SW 1271 (cell line): ENCODE measurements around the gene GABARAP.
A peak's percentile ranks its signal among the peaks of the same experiment; 100 is the strongest.

Experiments
- DNase-seq, 2 experiments: peaks; one replicate each; lab custom pipeline; 2025; lab: John Stamatoyannopoulos, UW

GABARAP gene

GRCh38 chr17:7241783-7242716, at the start of gene GABARAP:
GABARAP (minus strand) TSS chr17:7242449; CDS start chr17:7242330, 119 bp downstream.
- DNase-seq = peak; percentile 67 to 89

DNA sequence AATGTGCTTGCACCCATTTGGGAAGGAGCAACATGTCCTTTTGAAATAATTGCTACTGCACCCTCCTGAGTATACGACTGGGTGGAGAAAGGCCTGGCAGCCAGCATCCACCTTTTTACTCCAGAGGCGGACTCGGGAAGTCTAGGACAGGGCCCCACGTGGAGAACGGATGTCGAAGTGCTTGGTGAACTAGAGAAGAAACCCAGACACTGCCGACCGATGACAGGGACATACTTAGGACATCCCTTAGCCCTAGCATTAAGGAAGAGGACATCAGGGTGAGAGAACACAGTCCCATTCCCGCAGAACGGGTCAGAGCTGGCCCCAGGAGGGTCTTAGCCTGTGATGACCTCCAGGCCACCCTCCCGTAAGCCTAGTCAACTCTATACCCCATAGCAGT, 48.4 kb upstream of the GABARAP start:
- no peak for DNase-seq

- no peak for DNase-seq
Measured at GRCh38 chr17:7290166-7290565, 47.9 kb upstream of the GABARAP start.

GRCh38 chr17:7289256-7290032, 47.2 kb upstream of the GABARAP start:
- no peak for DNase-seq

- DNase-seq = no peak
Measured at GRCh38 chr17:7285679-7286078, 43.4 kb upstream of the GABARAP start.

- DNase-seq = no peak
Measured at GRCh38 chr17:7284911-7285310, 42.7 kb upstream of the GABARAP start.

DNA sequence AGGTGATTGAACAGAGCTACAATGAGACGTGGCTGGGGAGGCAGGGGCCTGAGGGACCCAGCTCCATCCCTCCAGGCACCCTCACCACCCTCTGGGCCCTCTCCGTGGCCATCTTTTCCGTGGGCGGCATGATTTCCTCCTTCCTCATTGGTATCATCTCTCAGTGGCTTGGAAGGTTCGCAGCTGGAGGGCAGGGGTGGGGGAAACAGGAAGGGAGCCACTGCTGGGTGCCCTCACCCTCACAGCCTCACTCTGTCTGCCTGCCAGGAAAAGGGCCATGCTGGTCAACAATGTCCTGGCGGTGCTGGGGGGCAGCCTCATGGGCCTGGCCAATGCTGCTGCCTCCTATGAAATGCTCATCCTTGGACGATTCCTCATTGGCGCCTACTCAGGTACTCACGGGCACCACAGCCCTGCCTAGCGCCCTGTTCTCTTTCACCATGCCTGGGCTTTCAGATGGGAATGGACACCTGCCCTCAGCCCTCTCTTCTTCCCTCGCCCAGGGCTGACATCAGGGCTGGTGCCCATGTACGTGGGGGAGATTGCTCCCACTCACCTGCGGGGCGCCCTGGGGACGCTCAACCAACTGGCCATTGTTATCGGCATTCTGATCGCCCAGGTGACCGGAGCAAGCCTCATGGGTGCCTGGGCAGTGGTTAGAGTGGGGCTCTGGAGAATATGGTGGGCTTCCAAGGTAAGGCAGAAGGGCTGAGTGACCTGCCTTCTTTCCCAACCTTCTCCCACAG, 41.4 kb upstream of the GABARAP start:
- no peak for DNase-seq

- DNase-seq = no peak
Measured at GRCh38 chr17:7282752-7283321, 40.6 kb upstream of the GABARAP start.

- no peak for DNase-seq
Measured at GRCh38 chr17:7281953-7282751, 39.9 kb upstream of the GABARAP start.

DNA sequence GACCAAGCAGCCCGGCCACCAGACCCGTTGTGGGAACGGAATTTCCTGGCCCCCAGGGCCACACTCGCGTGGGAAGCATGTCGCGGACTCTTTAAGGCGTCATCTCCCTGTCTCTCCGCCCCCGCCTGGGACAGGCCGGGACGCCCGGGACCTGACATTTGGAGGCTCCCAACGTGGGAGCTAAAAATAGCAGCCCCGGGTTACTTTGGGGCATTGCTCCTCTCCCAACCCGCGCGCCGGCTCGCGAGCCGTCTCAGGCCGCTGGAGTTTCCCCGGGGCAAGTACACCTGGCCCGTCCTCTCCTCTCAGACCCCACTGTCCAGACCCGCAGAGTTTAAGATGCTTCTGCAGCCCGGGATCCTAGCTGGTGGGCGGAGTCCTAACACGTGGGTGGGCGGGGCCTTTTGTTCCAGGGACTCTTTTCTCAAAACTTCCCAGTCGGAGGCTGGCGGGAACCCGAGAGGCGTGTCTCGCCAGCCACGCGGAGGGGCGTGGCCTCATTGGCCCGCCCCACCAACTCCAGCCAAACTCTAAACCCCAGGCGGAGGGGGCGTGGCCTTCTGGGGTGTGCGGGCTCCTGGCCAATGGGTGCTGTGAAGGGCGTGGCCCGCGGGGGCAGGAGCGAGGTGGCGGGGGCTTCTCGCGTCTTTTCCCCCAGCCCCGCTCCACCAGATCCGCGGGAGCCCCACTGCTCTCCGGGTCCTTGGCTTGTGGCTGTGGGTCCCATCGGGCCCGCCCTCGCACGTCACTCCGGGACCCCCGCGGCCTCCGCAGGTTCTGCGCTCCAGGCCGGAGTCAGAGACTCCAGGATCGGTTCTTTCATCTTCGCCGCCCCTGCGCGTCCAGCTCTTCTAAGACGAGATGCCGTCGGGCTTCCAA, 39.1 kb upstream of the GABARAP start, which contains the start of gene SLC2A4:
SLC2A4 (plus strand) TSS at position 645 of the 879 bp plus-strand sequence; CDS start at position 862, 217 bp downstream.
- peak; percentile 86 to 87 for DNase-seq

GRCh38 chr17:7280519-7281073, 38.3 kb upstream of the GABARAP start:
- DNase-seq = peak; percentile 61 to 81

- no peak for DNase-seq
Measured at GRCh38 chr17:7279448-7279847, 37.2 kb upstream of the GABARAP start.

- DNase-seq = no peak
Measured at GRCh38 chr17:7266784-7267183, 24.5 kb upstream of the GABARAP start.

DNA sequence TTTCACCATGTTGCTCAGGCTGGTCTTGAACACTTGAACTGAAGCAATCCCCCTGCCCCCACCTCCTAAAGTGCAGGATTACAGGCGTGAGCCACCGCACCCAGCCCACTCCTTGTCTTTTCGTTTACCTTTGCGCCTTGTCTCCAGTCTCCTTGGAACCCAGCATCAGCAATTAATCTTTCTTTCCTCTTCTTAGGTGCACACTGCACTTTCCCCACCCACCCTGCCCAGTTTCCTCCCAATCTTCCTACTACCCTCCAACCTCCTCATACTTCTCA, 21.5 kb upstream of the GABARAP start:
- no peak for DNase-seq

DNA sequence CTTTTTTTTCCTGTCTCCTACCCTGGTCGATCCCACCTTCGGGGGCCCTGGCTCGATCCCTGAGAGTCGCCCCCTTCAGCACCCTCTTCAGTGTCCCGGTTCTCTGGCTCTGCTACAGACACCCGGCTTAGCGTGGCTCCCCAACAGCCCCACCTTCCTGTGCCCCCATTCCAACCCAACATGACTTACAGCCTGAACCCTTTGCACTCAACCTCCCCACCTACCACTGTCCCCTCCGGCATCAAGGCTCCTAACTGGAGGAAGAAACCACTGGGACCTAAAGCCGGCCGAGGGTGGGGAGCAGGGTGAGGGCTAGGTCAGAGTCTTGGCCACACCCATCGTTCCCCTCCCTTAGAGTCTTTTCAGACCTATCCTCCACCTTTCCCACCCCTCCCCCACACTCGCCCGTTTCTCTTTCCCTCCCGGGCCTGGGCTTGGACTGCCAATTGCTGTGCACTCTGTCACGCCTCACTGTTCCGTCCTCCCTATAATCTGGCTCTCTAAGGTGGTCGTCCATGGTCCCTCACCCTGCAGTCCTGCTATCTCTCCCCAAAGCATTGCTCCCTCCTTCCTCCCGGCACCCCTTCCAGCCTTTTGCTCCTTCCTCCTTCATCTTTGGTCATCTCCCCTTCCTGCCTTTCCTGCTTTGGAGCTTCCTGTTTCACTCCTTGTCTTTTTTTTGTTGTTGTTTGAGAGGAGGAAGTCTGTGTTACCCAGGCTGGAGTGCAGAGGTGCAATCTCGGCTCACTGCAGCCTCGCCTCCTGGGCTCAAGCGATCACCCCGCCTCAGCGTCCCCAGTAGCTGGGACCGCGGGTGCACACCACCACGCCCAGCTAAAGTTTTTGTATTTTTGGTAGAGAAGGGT, 20.9 kb upstream of the GABARAP start:
- no peak for DNase-seq

DNA sequence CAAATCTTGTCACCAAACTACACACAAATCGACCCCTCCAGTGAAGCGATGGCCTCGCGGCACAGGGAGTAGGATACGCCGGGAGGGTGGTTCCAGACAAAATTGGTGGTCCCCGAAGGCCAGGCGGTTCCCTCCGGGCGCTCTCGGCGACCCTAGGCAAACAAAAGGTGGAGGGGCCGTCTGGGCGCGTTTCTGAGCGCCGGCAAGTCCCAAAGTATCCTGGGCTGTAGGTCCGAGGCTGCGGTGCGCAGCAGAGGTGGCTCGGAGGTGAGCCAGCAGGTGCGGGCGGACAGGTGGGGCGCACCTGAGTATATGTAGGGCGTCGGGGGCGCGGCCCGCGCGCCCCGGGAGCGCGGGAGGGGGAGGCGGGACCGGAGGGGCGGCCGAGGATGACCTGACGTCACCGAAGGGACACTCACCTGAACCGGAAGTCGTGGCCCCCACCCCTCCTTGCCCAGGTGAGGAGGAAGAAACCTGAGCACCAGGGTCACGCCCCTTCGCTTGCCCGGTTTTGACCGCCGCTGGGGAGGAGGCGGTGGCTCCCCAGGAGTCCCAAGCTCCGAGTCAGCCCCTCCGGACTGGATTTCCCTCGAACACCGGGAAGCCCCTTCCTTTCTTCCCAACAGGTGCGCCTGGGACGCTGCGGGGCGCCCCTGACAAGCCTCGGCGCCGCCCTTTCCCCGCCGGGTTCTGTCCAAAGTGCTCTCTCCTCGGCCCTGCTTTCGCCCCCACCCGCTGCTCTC, 20.1 kb upstream of the GABARAP start, which contains the start of gene CLDN7:
CLDN7 (minus strand) TSS at position 287 of the 743 bp plus-strand sequence. CDS start 435 bp downstream, outside the sequence.
- DNase-seq = no peak

DNA sequence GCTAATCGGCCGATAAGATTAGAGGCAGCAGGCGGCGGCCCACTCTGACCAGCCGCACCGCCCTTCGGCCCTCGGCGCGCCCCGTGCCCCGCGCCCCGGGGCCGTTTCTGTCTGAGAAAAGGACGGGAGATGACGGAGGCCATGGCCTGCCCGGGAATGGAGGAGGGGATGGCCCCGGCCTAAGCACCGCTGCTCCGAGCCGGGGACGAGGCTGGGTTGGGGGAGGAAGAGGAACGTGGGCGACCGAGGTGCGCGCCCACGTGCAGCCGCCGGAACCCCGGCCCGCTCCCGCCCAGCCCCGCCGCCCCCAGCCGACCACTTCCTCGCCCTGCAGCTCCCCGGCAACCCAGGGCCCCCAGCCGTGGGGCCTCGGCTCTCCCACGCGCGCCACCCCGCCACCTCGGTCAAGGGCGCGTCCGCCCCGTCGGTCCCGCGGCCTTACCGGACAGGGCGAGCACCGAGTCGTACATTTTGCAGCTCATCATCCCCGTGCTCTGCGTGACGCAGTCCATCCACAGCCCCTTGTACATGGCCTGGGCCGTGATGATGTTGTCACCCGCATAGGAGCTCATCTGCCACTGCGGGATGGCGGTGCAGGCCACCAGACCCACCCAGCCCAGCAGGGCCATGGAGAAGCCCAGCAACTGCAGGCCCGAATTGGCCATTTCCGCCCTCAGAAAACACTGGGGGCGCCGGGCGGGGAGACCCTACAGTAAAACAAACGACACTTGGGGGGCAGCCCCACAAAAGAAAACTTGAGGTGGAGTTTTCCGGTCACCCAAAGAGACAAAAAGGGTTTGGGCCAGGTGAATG, 19.3 kb upstream of the GABARAP start:
- no peak for DNase-seq
